Keratinocyte (primary cell): ENCODE data around the gene DPP10. TPM values are rescaled to one million over a fixed set of nuclear protein-coding genes. Genes with fewer than 3 reads are reported as not detected.

Experiments
- DNase-seq: peaks from one replicate; pipeline ENCODE4 v3.0.0-alpha.2; 2011; ENCODE audit warnings: low read depth, missing footprints, low spot score
- FAIRE-seq: peaks from 2 replicates; lab custom pipeline; 2011; peaks lifted over from hg19 to GRCh38; lab: Jason Lieb, UNC
- H2AFZ ChIP-seq: 2 replicates; pipeline ENCODE4 v1.6.0; 2012; ENCODE audit warnings: low read length, control low read depth, inconsistent platforms; ENCODE audit not compliant: control insufficient read depth
- H3K27ac ChIP-seq: 2 replicates; pipeline ENCODE4 v1.5.1; 2011; ENCODE audit warnings: low read length; ENCODE audit not compliant: control insufficient read depth, insufficient read depth
- H3K27me3 ChIP-seq: 3 replicates; pipeline ENCODE4 v1.6.0; 2011; ENCODE audit warnings: low read length; ENCODE audit not compliant: control insufficient read depth, insufficient read depth; ENCODE audit errors: extremely low read depth
- H3K36me3 ChIP-seq, 2 experiments: 2 replicates in 1 of 2; 3 replicates in 1 of 2; pipeline ENCODE4 v1.5.1; 2011; ENCODE audit warnings: low read length in 2 of 2, mild to moderate bottlenecking in 1 of 2; ENCODE audit not compliant: control insufficient read depth in 2 of 2, insufficient read depth in 2 of 2; ENCODE audit errors: extremely low read depth in 1 of 2
- H3K4me1 ChIP-seq: 3 replicates; pipeline ENCODE4 v1.5.1; 2011; ENCODE audit warnings: low read length; ENCODE audit not compliant: control insufficient read depth, insufficient read depth; ENCODE audit errors: extremely low read depth
- H3K4me2 ChIP-seq: 3 replicates; pipeline ENCODE4 v1.6.0; 2011; ENCODE audit warnings: low read depth, low read length; ENCODE audit not compliant: control insufficient read depth, insufficient read depth; ENCODE audit errors: extremely low read depth
- H3K4me3 ChIP-seq, 3 experiments: fragments of 200-600 bp in 1 of 3; sonication (generic) in 1 of 3; 2 replicates in 2 of 3; 3 replicates in 1 of 3; pipeline ENCODE4 v1.5.1; 2011 to 2016; ENCODE audit warnings: low read length in 3 of 3, mild to moderate bottlenecking in 3 of 3, control low read depth in 2 of 3, inconsistent platforms in 1 of 3, low read depth in 1 of 3, mixed read lengths in 1 of 3, mixed run types in 1 of 3, moderate library complexity in 1 of 3; ENCODE audit not compliant: control insufficient read depth in 2 of 3, insufficient read depth in 2 of 3; ENCODE audit errors: extremely low read depth in 1 of 3
- H3K79me2 ChIP-seq: 2 replicates; pipeline ENCODE4 v1.6.0; 2012; ENCODE audit warnings: low read length; ENCODE audit not compliant: control insufficient read depth, insufficient read depth
- H3K9ac ChIP-seq: 3 replicates; pipeline ENCODE4 v1.6.0; 2011; ENCODE audit warnings: low read length; ENCODE audit not compliant: control insufficient read depth, insufficient read depth; ENCODE audit errors: extremely low read depth
- H3K9me1 ChIP-seq: 3 replicates; pipeline ENCODE4 v1.6.0; 2011; ENCODE audit warnings: low read length; ENCODE audit not compliant: control insufficient read depth, insufficient read depth; ENCODE audit errors: extremely low read depth
- H3K9me3 ChIP-seq: 2 replicates; pipeline ENCODE4 v1.5.1; 2012; ENCODE audit warnings: low read depth, low read length; ENCODE audit not compliant: control insufficient read depth
- H4K20me1 ChIP-seq: 3 replicates; pipeline ENCODE4 v1.6.0; 2011; ENCODE audit warnings: low read length; ENCODE audit not compliant: control insufficient read depth, insufficient read depth; ENCODE audit errors: extremely low read depth
- CTCF ChIP-seq, 3 experiments: IDR thresholded peaks in 1 of 3; conservative IDR thresholded peaks in 1 of 3; optimal IDR thresholded peaks in 1 of 3; 2 replicates in 2 of 3; 3 replicates in 1 of 3; pipeline versions ENCODE3 to v1.5.1; 2011; ENCODE audit warnings: low read length in 3 of 3, mild to moderate bottlenecking in 3 of 3, moderate library complexity in 2 of 3, control low read depth in 1 of 3, inconsistent platforms in 1 of 3; ENCODE audit not compliant: insufficient read depth in 2 of 3; ENCODE audit errors: extremely low read depth in 1 of 3
- EZH2 ChIP-seq: IDR thresholded peaks from one replicate; pipeline ENCODE4 v1.6.1; 2012; ENCODE audit warnings: inconsistent platforms, mild to moderate bottlenecking, low read length, moderate library complexity
- dilution Hi-C: fragments of 300-500 bp; cut with MboI; formaldehyde crosslinking; loops from one replicate; pipeline ENCODE4 v1.7.0; 2020; ENCODE audit warnings: low sequenced_read_pairs; ENCODE audit not compliant: extremely low pct_ligation_motif_present
- polyA plus RNA-seq, 5 experiments: library from polyadenylated mRNA; depleted of rRNA in 3 of 5; stranded (reverse) in 3 of 5; stranded (forward) in 1 of 5; unstranded in 1 of 5; fragments of >200 nt; gene quantifications; 1 replicate in 1 of 5; 2 replicates in 3 of 5; 3 replicates in 1 of 5; pipeline versions ENCODE4 v1.2.1 to v1.2.3, GENCODE V29; 2011 to 2012; ENCODE audit warnings: missing spikeins in 2 of 5, low read depth in 1 of 5, low replicate concordance in 1 of 5

The DPP10 gene
- polyA plus RNA-seq, 1 donor (not counting 4 experiments of a cell fraction or from before 2014, with no cell fraction given): not detected

DNA sequence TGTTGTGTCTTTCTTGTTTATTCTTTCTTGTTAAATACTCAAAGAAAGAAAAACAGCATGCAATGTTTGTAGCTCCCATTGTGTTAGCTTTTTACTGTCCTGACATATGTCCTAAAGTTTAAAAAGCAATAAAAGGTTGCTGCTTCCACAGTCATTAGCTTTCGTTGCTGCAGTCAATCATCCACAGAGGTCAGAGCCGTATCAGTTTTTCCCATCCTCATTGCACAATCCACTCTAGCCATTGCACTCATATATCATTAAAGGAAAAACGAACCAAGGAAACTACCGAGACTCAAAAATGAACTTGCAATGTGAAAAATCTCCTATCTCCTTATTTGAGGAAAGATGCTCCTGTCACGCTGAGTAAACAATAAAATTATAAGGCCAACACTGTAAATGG, 954.1 kb downstream of the DPP10 start:
- H4K20me1 ChIP-seq: no peaks in the 10 kb centered on the region
- H2AFZ ChIP-seq: no peak overlapping the region
- no peaks in the 10 kb centered on the region for H3K79me2 ChIP-seq
- no peaks in the 10 kb centered on the region for H3K36me3 ChIP-seq
- H3K27me3 ChIP-seq: no peaks in the 10 kb centered on the region
- no peaks in the 10 kb centered on the region for H3K9me1 ChIP-seq
- FAIRE-seq: no peak
- no peak overlapping the region for H3K4me2 ChIP-seq
- no peaks in the 10 kb centered on the region for H3K4me1 ChIP-seq
- H3K9ac ChIP-seq: no peak overlapping the region
- no peak overlapping the region for H3K4me3 ChIP-seq
- DNase-seq: no peak
- no peaks in the 10 kb centered on the region for H3K9me3 ChIP-seq
- no peak overlapping the region for H3K27ac ChIP-seq
- TF ChIP-seq CTCF (optimal IDR thresholded peaks at IDR 0.05 in 1 of 3, IDR thresholded peaks at IDR 0.05 in 1 of 3, conservative IDR thresholded peaks at IDR 0.05 in 1 of 3; ENCODE audit: extremely low read depth in 1 of 3, insufficient read depth in 2 of 3, low read length in 3 of 3) (no peak), EZH2 (no peak)
- dilution Hi-C loops: no loop called here

GRCh38 chr2:115400940-115401339, 958.5 kb downstream of the DPP10 start:
- Histone ChIP-seq H3K9ac (no peak overlapping the region), H3K36me3 (no peaks in the 10 kb centered on the region), H3K4me1 (no peaks in the 10 kb centered on the region), H3K4me3 (no peak overlapping the region), H3K27me3 (no peaks in the 10 kb centered on the region), H3K4me2 (no peak overlapping the region), H3K9me3 (no peaks in the 10 kb centered on the region), H3K9me1 (no peaks in the 10 kb centered on the region), H2AFZ (no peak overlapping the region), H3K27ac (no peak overlapping the region), H3K79me2 (no peaks in the 10 kb centered on the region), H4K20me1 (no peaks in the 10 kb centered on the region)
- FAIRE-seq (no peak), DNase-seq (no peak)
- TF ChIP-seq EZH2: no peak
- dilution Hi-C loops: no loop called here

DNA sequence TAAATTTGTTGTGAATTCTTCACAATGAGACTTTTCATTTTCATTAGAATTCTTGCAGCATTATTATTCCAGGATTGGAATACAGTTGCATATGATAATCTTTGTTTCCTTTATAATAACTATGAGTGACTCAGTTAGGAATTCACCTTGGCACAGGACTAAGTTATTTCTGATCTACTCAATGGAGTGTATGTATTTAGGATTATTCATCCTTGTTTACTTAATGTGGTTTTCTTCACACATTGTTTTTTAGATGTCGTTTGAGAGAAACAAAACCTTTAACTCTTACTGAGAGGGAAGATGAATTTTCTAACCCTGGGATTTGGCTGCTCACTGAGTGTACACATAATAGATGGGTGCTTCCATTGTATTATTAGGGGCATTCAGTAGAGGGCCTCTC, 970.1 kb downstream of the DPP10 start:
- Histone ChIP-seq H3K4me1 (no peaks in the 10 kb centered on the region), H3K79me2 (no peaks in the 10 kb centered on the region), H4K20me1 (no peaks in the 10 kb centered on the region), H3K9me3 (no peaks in the 10 kb centered on the region), H3K9ac (no peak overlapping the region), H3K4me2 (no peak overlapping the region), H3K4me3 (no peak overlapping the region), H3K27me3 (no peaks in the 10 kb centered on the region), H3K9me1 (no peaks in the 10 kb centered on the region), H2AFZ (no peak overlapping the region), H3K27ac (no peak overlapping the region), H3K36me3 (no peaks in the 10 kb centered on the region)
- FAIRE-seq (no peak), DNase-seq (no peak)
- TF ChIP-seq EZH2 (no peak), CTCF (optimal IDR thresholded peaks at IDR 0.05 in 1 of 3, IDR thresholded peaks at IDR 0.05 in 1 of 3, conservative IDR thresholded peaks at IDR 0.05 in 1 of 3; ENCODE audit: extremely low read depth in 1 of 3, insufficient read depth in 2 of 3, low read length in 3 of 3) (no peak)
- dilution Hi-C loops: no loop called here
